HEK293 (cell line): ENCODE results near the gene GAMT.
A peak's percentile ranks its signal among the peaks of the same experiment; 100 is the strongest.

Experiments used
- EGR2 ChIP-seq: fragments of 450-650 bp; formaldehyde crosslinking; IDR thresholded peaks from 2 replicates; pipeline ENCODE4 v1.5.1; 2016; ENCODE audit warnings: low read depth, missing biosample characterization, missing genetic modification characterization
- GFI1B ChIP-seq: fragments of 450-650 bp; formaldehyde crosslinking; IDR thresholded peaks from 2 replicates; pipeline ENCODE4 v1.5.1; 2016; ENCODE audit warnings: missing biosample characterization, missing genetic modification characterization
- GLIS2 ChIP-seq: fragments of 450-650 bp; formaldehyde crosslinking; IDR thresholded peaks from 2 replicates; pipeline ENCODE4 v1.5.1; 2016; ENCODE audit warnings: missing biosample characterization, missing genetic modification characterization
- KLF17 ChIP-seq: fragments of 450-650 bp; formaldehyde crosslinking; IDR thresholded peaks from 2 replicates; pipeline ENCODE4 v1.5.1; 2016; ENCODE audit warnings: missing biosample characterization, missing genetic modification characterization
- RBAK ChIP-seq: fragments of 450-650 bp; formaldehyde crosslinking; IDR thresholded peaks from 2 replicates; pipeline ENCODE4 v1.5.1; 2016; ENCODE audit warnings: missing biosample characterization, missing genetic modification characterization
- REST ChIP-seq: fragments of 450-650 bp; formaldehyde crosslinking; IDR thresholded peaks from 2 replicates; pipeline ENCODE4 v1.5.1; 2016; ENCODE audit warnings: missing biosample characterization, missing genetic modification characterization
- SCRT1 ChIP-seq: fragments of 450-650 bp; formaldehyde crosslinking; IDR thresholded peaks from 2 replicates; pipeline ENCODE4 v1.5.1; 2016; ENCODE audit warnings: missing biosample characterization, missing genetic modification characterization, borderline replicate concordance
- ZBTB11 ChIP-seq: fragments of 450-650 bp; formaldehyde crosslinking; conservative IDR thresholded peaks from 2 replicates; pipeline ENCODE4 v1.5.1; 2016; ENCODE audit warnings: low read depth, missing biosample characterization, missing genetic modification characterization
- ZBTB8A ChIP-seq: fragments of 450-650 bp; formaldehyde crosslinking; IDR thresholded peaks from 2 replicates; pipeline ENCODE4 v1.5.1; 2016; ENCODE audit warnings: missing biosample characterization, missing genetic modification characterization
- ZFP69B ChIP-seq: fragments of 450-650 bp; formaldehyde crosslinking; IDR thresholded peaks from 2 replicates; pipeline ENCODE4 v1.5.1; 2016; ENCODE audit warnings: missing biosample characterization, missing genetic modification characterization
- ZNF138 ChIP-seq: fragments of 450-650 bp; formaldehyde crosslinking; IDR thresholded peaks from 2 replicates; pipeline ENCODE4 v1.5.1; 2016; ENCODE audit warnings: missing biosample characterization, missing genetic modification characterization, borderline replicate concordance
- ZNF175 ChIP-seq: fragments of 450-650 bp; formaldehyde crosslinking; IDR thresholded peaks from 2 replicates; pipeline ENCODE4 v1.5.1; 2016; ENCODE audit warnings: missing biosample characterization, missing genetic modification characterization
- ZNF555 ChIP-seq: fragments of 450-650 bp; formaldehyde crosslinking; conservative IDR thresholded peaks from 2 replicates; pipeline ENCODE4 v1.5.1; 2017; ENCODE audit warnings: missing biosample characterization, mild to moderate bottlenecking, missing genetic modification characterization, inconsistent platforms
- ZNF623 ChIP-seq: fragments of 450-650 bp; formaldehyde crosslinking; IDR thresholded peaks from 2 replicates; pipeline ENCODE4 v1.5.1; 2016; ENCODE audit warnings: missing biosample characterization, missing genetic modification characterization
- ZNF629 ChIP-seq: fragments of 450-650 bp; formaldehyde crosslinking; IDR thresholded peaks from 2 replicates; pipeline ENCODE4 v1.5.1; 2017; ENCODE audit warnings: missing biosample characterization, missing genetic modification characterization
- ZNF747 ChIP-seq: fragments of 450-650 bp; formaldehyde crosslinking; IDR thresholded peaks from 2 replicates; pipeline ENCODE4 v1.5.1; 2016; ENCODE audit warnings: missing biosample characterization, missing genetic modification characterization
- ZSCAN23 ChIP-seq: fragments of 450-650 bp; formaldehyde crosslinking; IDR thresholded peaks from 2 replicates; pipeline ENCODE4 v1.5.1; 2016; ENCODE audit warnings: missing biosample characterization, missing genetic modification characterization
- ZSCAN30 ChIP-seq: fragments of 450-650 bp; IDR thresholded peaks from 2 replicates; pipeline ENCODE4 v1.5.1; 2018; ENCODE audit warnings: missing biosample characterization, mild to moderate bottlenecking, missing genetic modification characterization, moderate library complexity

GAMT gene

GRCh38 chr19:1445185-1445931 lies 44.0 kb upstream of the GAMT start (continued):
- TF ChIP-seq ZNF555 (no peak), ZNF623 (tag by site-specific recombination) (peak; percentile 13; the same call in 1 of the 2 replicates), ZNF175 (no peak), REST (tag by site-specific recombination) (no peak), ZSCAN23 (peak; percentile 95), ZNF629 (tag by site-specific recombination) (peak; percentile 70), ZBTB8A (tag by site-specific recombination) (peak; percentile 93), GFI1B (tag by site-specific recombination) (peak; percentile 53; the same call in 1 of the 2 replicates), ZNF747 (tag by site-specific recombination) (no peak), GLIS2 (tag by site-specific recombination) (peak; percentile 96), KLF17 (tag by site-specific recombination) (peak; percentile 81), EGR2 (tag by site-specific recombination) (peak; percentile 88), ZSCAN30 (peak; percentile 86; the same call in 1 of the 2 replicates), SCRT1 (tag by site-specific recombination) (peak; percentile 83; the same call in 1 of the 2 replicates), ZBTB11 (tag by site-specific recombination) (no peak; the same call in 1 of the 2 replicates), RBAK (tag by site-specific recombination) (no peak), ZFP69B (peak; percentile 71), ZNF138 (no peak)
- TF ChIP-seq, all 188 proteins: peak for 71
